H9 (cell line): ENCODE data around the gene RERE. TPM values are rescaled to one million over a fixed set of nuclear protein-coding genes. Genes with fewer than 3 reads are reported as not detected.

ENCODE experiments used
- DNase-seq: peaks from one replicate; pipeline ENCODE4 v3.0.0-alpha.2; 2017
- H2AFZ ChIP-seq: one replicate; pipeline ENCODE4 v1.6.1; 2013; ENCODE audit warnings: mild to moderate bottlenecking, low read length, control low read depth, moderate library complexity
- H2AK5ac ChIP-seq: 2 replicates; pipeline ENCODE4 v1.6.1; 2013; ENCODE audit warnings: low read length, control low read depth, mixed read lengths; ENCODE audit not compliant: insufficient read length
- H2BK120ac ChIP-seq: one replicate; pipeline ENCODE4 v1.6.1; 2013; ENCODE audit warnings: low read depth, mild to moderate bottlenecking, low read length, control low read depth, inconsistent platforms; ENCODE audit not compliant: poor library complexity, severe bottlenecking
- H2BK12ac ChIP-seq: 2 replicates; pipeline ENCODE4 v1.6.1; 2013; ENCODE audit warnings: low read length, control low read depth, mixed read lengths, low read depth; ENCODE audit not compliant: insufficient read length
- H2BK15ac ChIP-seq: 2 replicates; pipeline ENCODE4 v1.6.1; 2013; ENCODE audit warnings: low read depth, low read length, control low read depth
- H2BK20ac ChIP-seq: one replicate; pipeline ENCODE4 v1.6.1; 2013; ENCODE audit warnings: low read depth, mild to moderate bottlenecking, low read length, control low read depth, inconsistent platforms; ENCODE audit not compliant: poor library complexity, severe bottlenecking
- H2BK5ac ChIP-seq: 2 replicates; pipeline ENCODE4 v1.6.1; 2013; ENCODE audit warnings: low read length, control low read depth, mixed read lengths; ENCODE audit not compliant: insufficient read length
- H3K14ac ChIP-seq: 2 replicates; pipeline ENCODE4 v1.6.1; 2013; ENCODE audit warnings: low read length, control low read depth; ENCODE audit not compliant: insufficient read depth
- H3K18ac ChIP-seq: 2 replicates; pipeline ENCODE4 v1.6.1; 2013; ENCODE audit warnings: low read depth, mild to moderate bottlenecking, mixed read lengths, low read length, control low read depth; ENCODE audit not compliant: insufficient read length
- H3K23ac ChIP-seq: 2 replicates; pipeline ENCODE4 v1.6.1; 2013; ENCODE audit warnings: low read length, control low read depth, mixed read lengths, low read depth; ENCODE audit not compliant: insufficient read length
- H3K23me2 ChIP-seq: 2 replicates; pipeline ENCODE4 v1.6.1; 2013; ENCODE audit warnings: low read depth, mild to moderate bottlenecking, mixed read lengths, low read length, control low read depth; ENCODE audit not compliant: insufficient read length, poor library complexity, severe bottlenecking
- H3K27ac ChIP-seq: 2 replicates; pipeline ENCODE4 v1.5.1; 2013; ENCODE audit warnings: low read length, control low read depth, mixed read lengths, low read depth; ENCODE audit not compliant: insufficient read length
- H3K27me3 ChIP-seq: 2 replicates; pipeline ENCODE4 v1.6.1; 2013; ENCODE audit warnings: low read length, control low read depth, inconsistent platforms; ENCODE audit not compliant: insufficient read depth
- H3K4ac ChIP-seq: 2 replicates; pipeline ENCODE4 v1.6.1; 2013; ENCODE audit warnings: low read depth, mild to moderate bottlenecking, control low read depth, inconsistent platforms, low read length, moderate library complexity
- H3K4me1 ChIP-seq: 2 replicates; pipeline ENCODE4 v1.6.1; 2013; ENCODE audit warnings: low read length, control low read depth, inconsistent platforms; ENCODE audit not compliant: insufficient read depth
- H3K4me2 ChIP-seq: 2 replicates; pipeline ENCODE4 v1.6.1; 2013; ENCODE audit warnings: low read length, control low read depth, mixed read lengths; ENCODE audit not compliant: insufficient read length, insufficient read depth
- H3K56ac ChIP-seq: 2 replicates; pipeline ENCODE4 v1.6.1; 2013; ENCODE audit warnings: low read depth, mild to moderate bottlenecking, mixed read lengths, low read length, control low read depth; ENCODE audit not compliant: insufficient read length
- H3K79me1 ChIP-seq: 2 replicates; pipeline ENCODE4 v1.6.1; 2013; ENCODE audit warnings: low read depth, mild to moderate bottlenecking, moderate library complexity, low read length, control low read depth, inconsistent platforms; ENCODE audit not compliant: insufficient read depth, poor library complexity, severe bottlenecking
- H3K79me2 ChIP-seq: 2 replicates; pipeline ENCODE4 v1.6.1; 2013; ENCODE audit warnings: low read length, control low read depth, inconsistent platforms; ENCODE audit not compliant: insufficient read depth
- H3K9ac ChIP-seq: 2 replicates; pipeline ENCODE4 v1.6.1; 2013; ENCODE audit warnings: low read length, control low read depth, mixed read lengths; ENCODE audit not compliant: insufficient read length; ENCODE audit errors: extremely low read depth
- H3K9me3 ChIP-seq: one replicate; pipeline ENCODE4 v1.6.1; 2013; ENCODE audit warnings: low read depth, low read length, inconsistent platforms; ENCODE audit not compliant: control insufficient read depth
- H3T11ph ChIP-seq: one replicate; pipeline ENCODE4 v1.6.1; 2013; ENCODE audit warnings: mild to moderate bottlenecking, low read length, control low read depth, inconsistent platforms
- H4K20me1 ChIP-seq: one replicate; pipeline ENCODE4 v1.6.1; 2013; ENCODE audit not compliant: control insufficient read depth, insufficient read length, insufficient read depth
- H4K5ac ChIP-seq: 2 replicates; pipeline ENCODE4 v1.6.1; 2013; ENCODE audit warnings: low read depth, mild to moderate bottlenecking, mixed read lengths, low read length, control low read depth; ENCODE audit not compliant: insufficient read length
- H4K8ac ChIP-seq: replicated peaks from 2 replicates; pipeline ENCODE4 v1.6.1; 2013; ENCODE audit warnings: low read length, control low read depth, mixed read lengths, low read depth; ENCODE audit not compliant: insufficient read length
- H4K91ac ChIP-seq: 2 replicates; pipeline ENCODE4 v1.6.1; 2013; ENCODE audit warnings: low read depth, mild to moderate bottlenecking, moderate library complexity, mixed read lengths, low read length, control low read depth; ENCODE audit not compliant: insufficient read length
- H3K27ac Mint-ChIP-seq, 3 experiments: 2 replicates in 2 of 3; 3 replicates in 1 of 3; pipeline ENCODE4 v1.8.0; 2020 to 2021; ENCODE audit warnings: mixed read lengths in 3 of 3, mild to moderate bottlenecking in 1 of 3, moderate library complexity in 1 of 3
- H3K27me3 Mint-ChIP-seq: 2 replicates; pipeline ENCODE4 v1.8.0; 2021; ENCODE audit warnings: low read depth, mild to moderate bottlenecking, moderate library complexity, mixed read lengths
- H3K36me3 Mint-ChIP-seq, 3 experiments: 2 replicates in 2 of 3; 3 replicates in 1 of 3; pipeline ENCODE4 v1.8.0; 2020 to 2021; ENCODE audit warnings: low read depth in 3 of 3, mixed read lengths in 3 of 3; ENCODE audit not compliant: insufficient read depth in 1 of 3
- H3K4me1 Mint-ChIP-seq, 2 experiments: 2 replicates each; pipeline ENCODE4 v1.8.0; 2020; ENCODE audit warnings: mixed read lengths in 2 of 2
- H3K4me3 Mint-ChIP-seq, 2 experiments: 2 replicates in 1 of 2; 3 replicates in 1 of 2; pipeline ENCODE4 v1.8.0; 2020 to 2021; ENCODE audit warnings: mild to moderate bottlenecking in 2 of 2, mixed read lengths in 2 of 2, moderate library complexity in 1 of 2
- H3K9me3 Mint-ChIP-seq, 2 experiments: 2 replicates in 1 of 2; 3 replicates in 1 of 2; pipeline ENCODE4 v1.8.0; 2020; ENCODE audit warnings: mild to moderate bottlenecking in 2 of 2, mixed read lengths in 2 of 2, moderate library complexity in 1 of 2
- CTCF ChIP-seq: fragments of 200-600 bp; sonication (generic); conservative IDR thresholded peaks from 3 replicates; pipeline ENCODE4 v1.8.0; 2021; ENCODE audit warnings: antibody characterized with exemption, mild to moderate bottlenecking
- WGBS: extraction: QIAGEN DNeasy Blood & Tissue Kit; methylation state at CpG from one replicate; pipeline ENCODE4 v1.1.7; 2013; ENCODE audit warnings: missing lambda C conversion rate, low lambda C conversion rate, mixed read lengths; ENCODE audit not compliant: insufficient read length; ENCODE audit errors: extremely low coverage; 5-methylcytosine and 5-hydroxymethylcytosine counted together
- total RNA-seq: library from RNA; stranded (reverse); gene quantifications from 2 replicates; pipeline ENCODE4 v1.2.1, GENCODE V29; 2021

The RERE gene
- total RNA-seq, 1 experiment from 2014 or later, result 103 TPM

- H3K4me2 ChIP-seq, result no peak overlapping the region
Observed at GRCh38 chr1:8794605-8795004, 22.8 kb downstream of the RERE start.

More at GRCh38 chr1:8794605-8795004, 22.8 kb downstream of the RERE start:
- Histone ChIP-seq H2BK120ac (no peak overlapping the region), H3T11ph (no peak overlapping the region), H4K8ac (no peak overlapping the region), H3K56ac (no peak overlapping the region), H2BK5ac (no peak overlapping the region), H3K79me2 (peaks cover 2% of the 10 kb centered on the region; the same call in 1 of the 2 replicates), H3K4me1 (peaks cover 8% of the 10 kb centered on the region; the same call in 1 of the 2 replicates), H3K27ac (no peak overlapping the region), H3K23me2 (no peaks in the 10 kb centered on the region), H2AFZ (no peak overlapping the region), H2BK15ac (no peak overlapping the region), H2AK5ac (no peak overlapping the region), H3K27me3 (no peaks in the 10 kb centered on the region), H3K79me1 (no peaks in the 10 kb centered on the region), H3K9me3 (no peaks in the 10 kb centered on the region), H3K18ac (no peak overlapping the region), H3K14ac (no peak overlapping the region), H4K91ac (no peak overlapping the region), H2BK12ac (no peak overlapping the region), H4K5ac (no peak overlapping the region), H3K4ac (no peak overlapping the region), H4K20me1 (no peaks in the 10 kb centered on the region), H3K9ac (no peak overlapping the region), H3K23ac (no peak overlapping the region), H2BK20ac (no peak overlapping the region)
- H3K27me3 Mint-ChIP-seq, result no peaks in the 10 kb centered on the region
- H3K9me3 Mint-ChIP-seq, result no peaks in the 10 kb centered on the region
- peak; percentile 60 for DNase-seq
- H3K27ac Mint-ChIP-seq, result peak overlapping the region in 2 of 3 experiments; percentile 12 to 87; a peak in 2 of 7 replicates
- H3K4me1 Mint-ChIP-seq, result peaks cover 44 to 50% of the 10 kb centered on the region in 2 experiments
- peaks cover 0 to 1% (median 0%) of the 10 kb centered on the region in 3 experiments; a peak in 2 of 7 replicates for H3K36me3 Mint-ChIP-seq
- no peak overlapping the region for H3K4me3 Mint-ChIP-seq
- WGBS, result no CpG with 5 or more reads among the region's 3 CpGs
- TF ChIP-seq CTCF, result peak; percentile 43; the same call in 2 of the 3 replicates
